CD14-positive monocyte (primary cell): ENCODE data around the gene MUC5B. TPM values are rescaled to one million over a fixed set of nuclear protein-coding genes. Genes with fewer than 3 reads are reported as not detected.

Experiments
- DNase-seq, 3 donors: peaks; one replicate each; pipeline ENCODE4 v3.0.0-alpha.2; 2011 to 2022
- H2AFZ ChIP-seq: 2 replicates; pipeline ENCODE4 v1.6.0; 2012; ENCODE audit warnings: mild to moderate bottlenecking, low read depth, low read length, inconsistent platforms; ENCODE audit not compliant: insufficient read depth, poor library complexity, severe bottlenecking
- H3K27ac ChIP-seq, 2 donors: 1 replicate in 1 of 2; 2 replicates in 1 of 2; pipeline ENCODE4 v1.5.1; 2012 to 2013; ENCODE audit warnings: low read length in 2 of 2, control low read depth in 1 of 2, inconsistent platforms in 1 of 2, low read depth in 1 of 2, mild to moderate bottlenecking in 1 of 2
- H3K27me3 ChIP-seq, 2 donors: one replicate each; pipeline versions ENCODE4 v1.6.0 to v1.6.1; 2011 to 2013; ENCODE audit warnings: low read length in 2 of 2; ENCODE audit not compliant: control insufficient read depth in 2 of 2, insufficient read depth in 2 of 2
- H3K36me3 ChIP-seq, 2 donors: replicated peaks in 1 of 2; 1 replicate in 1 of 2; 2 replicates in 1 of 2; pipeline versions ENCODE4 v1.5.1 to v1.6.1; 2012 to 2013; ENCODE audit warnings: low read length in 2 of 2, control low read depth in 1 of 2, inconsistent platforms in 1 of 2, mild to moderate bottlenecking in 1 of 2; ENCODE audit not compliant: insufficient read depth in 2 of 2, control insufficient read depth in 1 of 2
- H3K4me1 ChIP-seq, 2 donors: 1 replicate in 1 of 2; 2 replicates in 1 of 2; pipeline versions ENCODE4 v1.5.1 to v1.6.1; 2012 to 2013; ENCODE audit warnings: low read length in 2 of 2, control low read depth in 1 of 2, inconsistent platforms in 1 of 2, mild to moderate bottlenecking in 1 of 2, moderate library complexity in 1 of 2; ENCODE audit not compliant: insufficient read depth in 2 of 2, control insufficient read depth in 1 of 2
- H3K4me2 ChIP-seq: replicated peaks from 2 replicates; pipeline ENCODE3; 2012; ENCODE audit warnings: low read length, moderate library complexity, mild to moderate bottlenecking; ENCODE audit not compliant: poor library complexity, severe bottlenecking; ENCODE audit errors: extremely low read depth
- H3K4me3 ChIP-seq, 3 experiments: fragments of 200-600 bp in 1 of 3; sonication (generic) in 1 of 3; replicated peaks in 1 of 3; 1 replicate in 2 of 3; 2 replicates in 1 of 3; pipeline ENCODE4 v1.5.1; 2011 to 2013; ENCODE audit warnings: low read length in 3 of 3, mild to moderate bottlenecking in 3 of 3, control low read depth in 2 of 3, low read depth in 2 of 3, inconsistent platforms in 1 of 3, moderate library complexity in 1 of 3
- H3K79me2 ChIP-seq: 2 replicates; pipeline ENCODE4 v1.6.0; 2012; ENCODE audit warnings: mild to moderate bottlenecking, control low read depth, inconsistent platforms, low read length, moderate library complexity; ENCODE audit not compliant: insufficient read depth
- H3K9ac ChIP-seq: 2 replicates; pipeline ENCODE4 v1.6.0; 2017; ENCODE audit warnings: low read length, mild to moderate bottlenecking; ENCODE audit not compliant: insufficient read depth, poor library complexity, severe bottlenecking
- H3K9me3 ChIP-seq, 2 donors: replicated peaks in 1 of 2; 1 replicate in 1 of 2; 2 replicates in 1 of 2; pipeline versions ENCODE4 v1.5.1 to v1.6.1; 2012 to 2013; ENCODE audit warnings: low read length in 2 of 2, control low read depth in 1 of 2; ENCODE audit not compliant: control insufficient read depth in 1 of 2, insufficient read depth in 1 of 2
- H4K20me1 ChIP-seq: 2 replicates; pipeline ENCODE4 v1.6.0; 2012; ENCODE audit warnings: mild to moderate bottlenecking, low read length, control low read depth, moderate library complexity; ENCODE audit not compliant: insufficient read depth
- H3K27ac Mint-ChIP-seq, 7 donors: one replicate each; pipeline ENCODE4 v1.8.0; 2020; ENCODE audit warnings: mild to moderate bottlenecking in 7 of 7, mixed read lengths in 7 of 7, moderate library complexity in 6 of 7, inconsistent platforms in 2 of 7
- H3K27me3 Mint-ChIP-seq, 3 donors: one replicate each; pipeline ENCODE4 v1.8.0; 2021 to 2022; ENCODE audit warnings: low read depth in 3 of 3, mild to moderate bottlenecking in 3 of 3, mixed read lengths in 3 of 3, moderate library complexity in 3 of 3, inconsistent platforms in 1 of 3
- H3K36me3 Mint-ChIP-seq, 2 donors: one replicate each; pipeline ENCODE4 v1.8.0; 2020; ENCODE audit warnings: mixed read lengths in 2 of 2, inconsistent platforms in 1 of 2, mild to moderate bottlenecking in 1 of 2
- H3K4me1 Mint-ChIP-seq: one replicate; pipeline ENCODE4 v1.8.0; 2020; ENCODE audit warnings: mild to moderate bottlenecking, mixed read lengths
- H3K4me3 Mint-ChIP-seq, 2 donors: one replicate each; pipeline ENCODE4 v1.8.0; 2020; ENCODE audit warnings: mild to moderate bottlenecking in 2 of 2, mixed read lengths in 2 of 2, moderate library complexity in 1 of 2
- H3K9me3 Mint-ChIP-seq, 7 donors: one replicate each; pipeline ENCODE4 v1.8.0; 2020 to 2022; ENCODE audit warnings: mixed read lengths in 7 of 7, mild to moderate bottlenecking in 6 of 7, moderate library complexity in 6 of 7, inconsistent platforms in 2 of 7
- CTCF ChIP-seq: fragments of 200-600 bp; IDR thresholded peaks from one replicate; pipeline ENCODE4 v1.8.0; 2022; ENCODE audit warnings: antibody characterized with exemption, mild to moderate bottlenecking
- WGBS: methylation state at CpG from one replicate; pipeline ENCODE4 v1.1.5; 2013; ENCODE audit warnings: missing lambda C conversion rate; ENCODE audit not compliant: insufficient coverage; 5-methylcytosine and 5-hydroxymethylcytosine counted together
- intact Hi-C, 2 donors: fragments of 100-400 bp; cut with micrococcal nuclease; formaldehyde crosslinking; loops; one replicate each; pipeline versions ENCODE4 v1.15.0 to v1.15.1; 2023
- polyA plus RNA-seq, 3 donors: library from polyadenylated mRNA; depleted of rRNA in 1 of 3; unstranded in 2 of 3; stranded (reverse) in 1 of 3; fragments of 300-500 nt in 2 of 3; fragments of >200 nt in 1 of 3; fragmentation: Illumina TruSeq in 2 of 3; gene quantifications; 1 replicate in 2 of 3; 2 replicates in 1 of 3; pipeline ENCODE4 v1.2.3, GENCODE V29; 2012 to 2021

Gene MUC5B
- polyA plus RNA-seq, 3 donors = not detected

DNA sequence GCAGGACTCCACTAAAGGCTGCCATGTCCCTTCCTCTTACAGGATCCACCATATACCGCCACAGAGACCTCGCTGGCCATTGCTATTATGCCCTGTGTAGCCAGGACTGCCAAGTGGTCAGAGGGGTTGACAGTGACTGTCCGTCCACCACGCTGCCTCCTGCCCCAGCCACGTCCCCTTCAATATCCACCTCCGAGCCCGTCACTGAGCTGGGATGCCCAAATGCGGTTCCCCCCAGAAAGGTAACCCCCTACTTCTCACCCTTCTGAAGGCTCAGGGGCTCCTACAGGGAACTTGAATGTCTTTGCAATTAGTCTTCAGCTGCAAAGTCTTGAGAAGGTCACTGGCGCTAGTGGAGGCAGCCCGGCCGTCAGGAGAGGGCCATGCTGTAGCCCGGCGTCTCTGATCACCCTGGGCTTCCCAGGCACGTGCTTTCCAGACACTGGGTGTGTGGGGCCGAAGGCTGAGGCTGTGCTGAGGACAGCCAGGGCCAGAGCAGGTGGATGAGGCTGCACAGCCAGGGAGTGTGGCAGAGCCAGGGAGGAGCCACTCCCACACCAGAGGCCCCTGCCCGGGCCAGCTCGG lies 30.0 kb upstream of the MUC5B start:
- Mint-ChIP-seq H3K27me3 (peaks cover 2% of the 10 kb centered on the region in 3 donors), H3K36me3 (no peaks in the 10 kb centered on the region), H3K4me3 (no peak overlapping the region), H3K4me1 (no peaks in the 10 kb centered on the region), H3K27ac (peak overlapping the region in 1 of 7 donors; percentile 18), H3K9me3 (peaks cover 0 to 25% (median 6%) of the 10 kb centered on the region in 7 donors)
- TF ChIP-seq CTCF = no peak
- no peak overlapping the region for H2AFZ ChIP-seq
- no peaks in the 10 kb centered on the region for H4K20me1 ChIP-seq
- H3K27me3 ChIP-seq = no peaks in the 10 kb centered on the region
- H3K27ac ChIP-seq = no peak overlapping the region
- H3K9me3 ChIP-seq = peaks cover 0 to 31% of the 10 kb centered on the region in 2 donors
- no peaks in the 10 kb centered on the region for H3K4me1 ChIP-seq
- no peak overlapping the region for H3K9ac ChIP-seq
- intact Hi-C loops = no loop called here
- no peaks in the 10 kb centered on the region for H3K79me2 ChIP-seq
- no peak overlapping the region for H3K4me2 ChIP-seq
- H3K36me3 ChIP-seq = no peaks in the 10 kb centered on the region
- no peak overlapping the region for H3K4me3 ChIP-seq
- DNase-seq = no peak
- WGBS = 92% methylated on average over 14 of the region's 17 CpGs

DNA sequence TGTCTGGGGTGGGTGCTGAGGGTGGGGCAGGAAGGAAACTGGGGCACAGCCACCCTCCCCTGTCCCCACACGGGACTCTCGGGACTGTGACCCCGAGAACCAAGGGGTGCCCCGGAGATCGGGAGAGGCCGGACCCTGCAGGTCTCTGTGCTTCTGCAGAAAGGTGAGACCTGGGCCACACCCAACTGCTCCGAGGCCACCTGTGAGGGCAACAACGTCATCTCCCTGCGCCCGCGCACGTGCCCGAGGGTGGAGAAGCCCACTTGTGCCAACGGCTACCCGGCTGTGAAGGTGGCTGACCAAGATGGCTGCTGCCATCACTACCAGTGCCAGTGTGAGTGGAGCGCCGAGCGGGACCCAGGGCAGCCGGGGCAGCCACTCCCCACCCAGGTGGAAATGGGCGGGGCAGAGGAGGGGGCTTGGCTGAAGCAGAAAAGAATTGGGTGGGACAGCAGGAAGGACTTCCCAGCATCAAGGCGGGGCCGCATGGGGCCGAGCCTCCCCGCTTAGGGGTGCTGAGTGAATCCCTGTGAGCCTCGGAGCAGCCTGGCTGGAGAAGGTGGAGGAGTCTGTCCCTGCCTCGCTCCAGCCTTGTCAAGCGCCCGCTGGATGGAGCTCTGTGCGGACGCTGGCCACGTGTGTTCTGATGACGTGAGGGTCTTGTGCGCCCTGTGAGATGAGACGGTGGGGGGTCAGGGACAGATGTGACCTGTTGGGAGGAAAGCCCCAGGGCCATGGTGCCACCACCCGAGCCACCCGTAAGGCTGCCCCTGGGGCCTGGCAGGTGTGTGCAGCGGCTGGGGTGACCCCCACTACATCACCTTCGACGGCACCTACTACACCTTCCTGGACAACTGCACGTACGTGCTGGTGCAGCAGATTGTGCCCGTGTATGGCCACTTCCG lies 29.3 kb upstream of the MUC5B start:
- peaks cover 0 to 31% of the 10 kb centered on the region in 2 donors for H3K9me3 ChIP-seq
- no peak overlapping the region for H3K9ac ChIP-seq
- Mint-ChIP-seq H3K4me3 (no peak overlapping the region), H3K36me3 (no peaks in the 10 kb centered on the region), H3K27ac (no peak overlapping the region), H3K4me1 (no peaks in the 10 kb centered on the region), H3K27me3 (peaks cover 2% of the 10 kb centered on the region in 3 donors), H3K9me3 (peaks cover 0 to 25% (median 6%) of the 10 kb centered on the region in 7 donors)
- DNase-seq = no peak
- no peak for TF ChIP-seq CTCF
- no peaks in the 10 kb centered on the region for H3K79me2 ChIP-seq
- no peaks in the 10 kb centered on the region for H4K20me1 ChIP-seq
- H3K4me1 ChIP-seq = no peaks in the 10 kb centered on the region
- H3K27ac ChIP-seq = no peak overlapping the region
- 87% methylated on average over 30 of the region's 43 CpGs for WGBS
- no peak overlapping the region for H3K4me2 ChIP-seq
- intact Hi-C loops = no loop called here
- no peaks in the 10 kb centered on the region for H3K27me3 ChIP-seq
- no peak overlapping the region for H3K4me3 ChIP-seq
- H3K36me3 ChIP-seq = no peaks in the 10 kb centered on the region
- H2AFZ ChIP-seq = no peak overlapping the region
